MG63 (cell line): Measurements from ENCODE around the gene SOBP. TPM values are rescaled to one million over a fixed set of nuclear protein-coding genes. Genes with fewer than 3 reads are reported as not detected.

Experiments
- DNase-seq: peaks from one replicate; pipeline ENCODE4 v3.0.0-alpha.2; 2020
- H3K27me3 ChIP-seq: fragments of 250-450 bp; sonication (Bioruptor Pico); 2 replicates; pipeline ENCODE4 v1.5.1; 2020; ENCODE audit warnings: mild to moderate bottlenecking, moderate library complexity
- H3K36me3 ChIP-seq: fragments of 250-450 bp; sonication (Bioruptor Pico); 2 replicates; pipeline ENCODE4 v1.5.1; 2020; ENCODE audit warnings: mild to moderate bottlenecking, moderate library complexity
- H3K4me3 ChIP-seq: fragments of 250-450 bp; sonication (Bioruptor Pico); 2 replicates; pipeline ENCODE4 v1.5.1; 2020; ENCODE audit warnings: mild to moderate bottlenecking, moderate library complexity
- H3K9me3 ChIP-seq: fragments of 250-450 bp; sonication (Bioruptor Pico); 2 replicates; pipeline ENCODE4 v1.5.1; 2020; ENCODE audit warnings: mild to moderate bottlenecking, moderate library complexity
- total RNA-seq: library from RNA; depleted of rRNA; stranded (reverse); fragments of >200 nt; shearing (Covaris generic); gene quantifications from 2 replicates; pipeline ENCODE4 v1.2.3, GENCODE V29; 2014; ENCODE audit warnings: low replicate concordance; rRNA removed

Gene SOBP
- total RNA-seq, 1 experiment from 2014 or later, result 0.69 TPM

DNA sequence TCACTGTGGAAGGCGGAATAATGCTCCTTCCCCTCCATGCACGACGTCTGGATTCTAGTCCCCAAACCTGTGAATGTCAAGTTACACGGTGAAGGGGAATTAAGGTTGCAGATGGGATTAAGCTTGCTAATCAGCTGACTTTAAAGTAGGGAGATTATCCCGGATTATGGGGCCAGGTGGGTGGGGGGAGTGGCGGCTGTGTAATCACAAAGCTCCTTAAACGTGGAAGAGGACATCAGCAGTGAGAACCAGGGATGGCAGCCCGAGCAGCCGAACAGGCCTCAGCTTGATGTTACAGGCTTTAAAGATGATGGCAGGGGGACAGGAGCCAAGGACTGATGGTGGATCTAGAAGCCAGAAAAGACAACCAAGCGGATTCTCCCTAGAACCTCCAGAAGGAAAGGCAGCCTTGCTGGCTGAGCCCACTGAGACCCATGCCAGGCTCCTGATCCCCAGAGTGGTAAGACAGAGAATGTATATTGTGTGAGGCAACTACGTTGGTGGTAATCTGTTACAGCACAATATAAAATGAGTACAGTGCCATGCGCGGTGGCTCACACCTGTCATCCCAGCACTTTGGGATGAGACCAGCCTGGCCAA is 216.7 kb downstream of the SOBP start:
- H3K27me3 ChIP-seq, result peaks cover 2% of the 10 kb centered on the region; the same call in 1 of the 2 replicates
- H3K9me3 ChIP-seq, result no peaks in the 10 kb centered on the region
- no peak overlapping the region for H3K4me3 ChIP-seq
- no peak for DNase-seq
- H3K36me3 ChIP-seq, result no peaks in the 10 kb centered on the region

DNA sequence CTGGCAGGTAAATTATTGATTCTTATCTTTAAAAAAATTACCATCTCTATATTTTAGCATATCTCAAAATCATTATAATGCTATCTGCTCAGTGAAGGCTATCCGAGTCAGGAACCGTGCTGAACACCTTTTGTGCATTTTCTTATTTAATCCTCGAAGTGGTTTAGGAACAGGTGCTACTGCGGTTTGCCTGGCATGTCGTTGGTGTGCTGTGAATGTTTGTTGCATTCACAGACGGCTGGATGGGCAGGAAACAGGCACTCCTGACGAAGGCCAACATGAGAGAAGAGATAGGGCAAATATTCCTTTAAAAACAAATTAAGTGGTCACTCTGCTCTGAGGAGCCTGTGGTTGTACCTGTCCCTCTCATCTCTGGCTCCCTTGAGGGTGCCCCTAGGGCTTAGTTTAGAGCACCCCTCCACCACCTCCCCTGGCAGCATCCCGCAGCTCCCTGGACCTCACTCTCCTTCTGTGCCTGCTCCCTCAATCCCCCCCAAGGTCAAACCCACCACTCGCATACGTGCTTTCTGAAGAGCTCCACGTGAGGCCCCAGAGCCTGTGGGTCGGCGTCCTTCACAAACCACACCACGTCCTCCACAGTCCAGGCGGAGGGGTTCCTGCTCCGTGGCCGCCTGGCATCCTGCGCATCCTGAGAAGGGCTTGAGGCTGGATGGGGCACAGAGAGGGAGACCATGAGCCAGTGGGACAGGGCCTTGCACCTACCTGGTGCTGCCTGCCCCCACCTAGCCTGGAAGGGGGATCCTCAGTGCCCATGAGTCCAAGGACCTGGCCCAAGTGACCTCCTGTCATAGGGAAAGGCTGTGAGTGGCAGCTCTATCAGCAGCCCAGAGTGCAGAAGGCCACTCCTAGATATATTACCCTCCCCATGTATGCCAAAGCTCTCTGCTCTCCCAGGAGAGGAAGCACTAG is 217.7 kb downstream of the SOBP start:
- no peak for DNase-seq
- H3K36me3 ChIP-seq, result no peaks in the 10 kb centered on the region
- peaks cover 2% of the 10 kb centered on the region; the same call in 1 of the 2 replicates for H3K27me3 ChIP-seq
- no peaks in the 10 kb centered on the region for H3K9me3 ChIP-seq
- H3K4me3 ChIP-seq, result no peak overlapping the region

DNA sequence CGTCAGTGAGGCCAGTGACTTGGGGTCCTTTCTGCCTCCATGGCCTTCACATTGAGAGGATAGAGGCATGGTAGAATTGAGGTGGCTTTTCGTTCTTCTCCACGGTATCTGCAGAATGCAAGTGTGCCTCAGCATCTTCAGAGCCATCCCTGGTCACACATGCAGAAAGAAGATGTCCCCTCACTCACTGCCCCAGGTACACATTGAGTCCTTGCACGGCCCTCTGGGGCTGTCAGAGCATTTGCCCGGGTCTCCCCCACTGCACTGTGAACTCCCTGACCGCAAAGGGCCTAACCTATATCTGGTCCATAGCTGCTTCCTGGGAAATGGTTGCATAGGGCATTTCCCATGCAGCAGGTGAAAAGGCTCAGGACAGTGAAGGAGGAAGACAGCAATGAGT is 218.5 kb downstream of the SOBP start:
- DNase-seq, result no peak
- Histone ChIP-seq H3K36me3 (no peaks in the 10 kb centered on the region), H3K9me3 (no peaks in the 10 kb centered on the region), H3K27me3 (peaks cover 2% of the 10 kb centered on the region; the same call in 1 of the 2 replicates), H3K4me3 (no peak overlapping the region)

DNA sequence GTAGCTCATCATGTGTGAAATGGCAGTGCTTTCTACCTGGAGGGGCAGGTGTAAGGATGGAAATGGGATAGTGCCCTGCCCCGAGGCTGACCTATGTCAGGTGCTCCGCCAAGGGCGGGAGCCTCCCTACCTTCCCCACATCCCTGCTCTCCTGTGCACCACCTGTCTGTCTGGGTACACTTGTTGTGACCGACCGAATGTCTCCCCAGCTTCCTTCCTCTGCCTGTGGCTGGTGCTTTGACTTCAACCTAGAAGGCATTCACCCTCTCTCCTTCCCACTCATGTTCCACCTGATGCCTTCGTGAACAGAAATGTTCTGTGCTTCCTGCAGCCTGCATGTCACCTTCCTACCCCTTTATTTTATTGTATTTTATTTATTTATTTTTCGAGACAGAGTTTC is 219.4 kb downstream of the SOBP start:
- peaks cover 2% of the 10 kb centered on the region; the same call in 1 of the 2 replicates for H3K27me3 ChIP-seq
- DNase-seq, result no peak
- no peaks in the 10 kb centered on the region for H3K36me3 ChIP-seq
- no peak overlapping the region for H3K4me3 ChIP-seq
- no peaks in the 10 kb centered on the region for H3K9me3 ChIP-seq

Other genes starting within 250 kb of the SOBP start
- 13.9 and 24.3 TPM in 2 replicates for gene PDSS2, start 30.6 kb upstream of the SOBP start, total RNA-seq